ENCODE measurements around the gene ZNF200.
"Not testable (repeated sequence)": the region's sequence is repeated elsewhere in the genome, so short reads cannot be mapped to it uniquely, and the experiment has no call there.

The ZNF200 gene

GRCh38 chr16:3197694-3198333, 37.1 kb downstream of the ZNF200 start:
- DNase-seq = peak; percentile 26

GRCh38 chr16:3195975-3196374, 39.0 kb downstream of the ZNF200 start:
- peak; percentile 44 for DNase-seq

- DNase-seq = peak; percentile 33
Observed at GRCh38 chr16:3194792-3195191, 40.2 kb downstream of the ZNF200 start.

GRCh38 chr16:3193221-3194212, 41.4 kb downstream of the ZNF200 start:
- peak; percentile 39 for DNase-seq

- no peak for DNase-seq
Observed at GRCh38 chr16:3192476-3193019, 42.4 kb downstream of the ZNF200 start.

- peak; percentile 49 for DNase-seq
Observed at GRCh38 chr16:3190949-3191353, 44.0 kb downstream of the ZNF200 start.

- DNase-seq = no peak
Observed at GRCh38 chr16:3189869-3190268, 45.1 kb downstream of the ZNF200 start.

GRCh38 chr16:3188925-3189825, 45.8 kb downstream of the ZNF200 start:
- peak; percentile 62 for DNase-seq

- no peak for DNase-seq
Observed at GRCh38 chr16:3188675-3188924, 46.4 kb downstream of the ZNF200 start.

GRCh38 chr16:3187798-3188674, 46.9 kb downstream of the ZNF200 start, which contains the start of gene OR1F1:
Gene OR1F1, plus strand, starts transcription at chr16:3188204.
- DNase-seq = peak; percentile 91

GRCh38 chr16:3186946-3187690, 47.8 kb downstream of the ZNF200 start:
- no peak for DNase-seq

GRCh38 chr16:3183445-3184139, 51.4 kb downstream of the ZNF200 start:
- no peak for DNase-seq

- DNase-seq = peak; percentile 60
Observed at GRCh38 chr16:3182608-3183444, 52.1 kb downstream of the ZNF200 start.

GRCh38 chr16:3182293-3182607, 52.7 kb downstream of the ZNF200 start:
- not testable (repeated sequence) for DNase-seq

- DNase-seq = peak; percentile 74
Observed at GRCh38 chr16:3180445-3180878, 54.5 kb downstream of the ZNF200 start.

GRCh38 chr16:3179651-3180050, 55.3 kb downstream of the ZNF200 start:
- no peak for DNase-seq

- peak; percentile 80 for DNase-seq
Observed at GRCh38 chr16:3175157-3176093, 59.5 kb downstream of the ZNF200 start.

GRCh38 chr16:3174618-3175148, 60.3 kb downstream of the ZNF200 start:
- DNase-seq = no peak
